HAP-1 (cell line): Measurements from ENCODE around the gene TTC28.

ENCODE experiments used
- DNase-seq, 2 experiments: peaks; one replicate each; pipeline ENCODE4 v3.0.0-alpha.2; 2016 to 2020; ENCODE audit warnings: low spot score in 2 of 2
- H3K27me3 ChIP-seq: fragments of 250-450 bp; sonication (Bioruptor Pico); 2 replicates; pipeline ENCODE4 v1.5.1; 2020; ENCODE audit warnings: low read depth, mild to moderate bottlenecking, moderate library complexity
- H3K36me3 ChIP-seq: fragments of 250-450 bp; sonication (Bioruptor Pico); replicated peaks from 2 replicates; pipeline ENCODE4 v1.5.1; 2020; ENCODE audit warnings: mild to moderate bottlenecking
- H3K4me1 ChIP-seq: fragments of 250-450 bp; sonication (Bioruptor Pico); 2 replicates; pipeline ENCODE4 v1.5.1; 2020; ENCODE audit warnings: mild to moderate bottlenecking
- H3K4me3 ChIP-seq: fragments of 250-450 bp; sonication (Bioruptor Pico); 2 replicates; pipeline ENCODE4 v1.5.1; 2020; ENCODE audit warnings: mild to moderate bottlenecking, moderate library complexity
- H3K9me3 ChIP-seq: fragments of 250-450 bp; sonication (Bioruptor Pico); 2 replicates; pipeline ENCODE4 v1.5.1; 2020; ENCODE audit warnings: mild to moderate bottlenecking, moderate library complexity
- in situ Hi-C: fragments of 300-500 bp; cut with MboI; formaldehyde crosslinking; loops from 3 replicates; pipeline ENCODE4 v1.14.3; 2020; ENCODE audit warnings: low sequenced_read_pairs, inconsistent platforms, mixed read lengths

TTC28 gene

GRCh38 chr22:28314959-28315358, 364.7 kb downstream of the TTC28 start:
- Histone ChIP-seq H3K36me3 (no peaks in the 10 kb centered on the region), H3K4me3 (no peak overlapping the region), H3K9me3 (no peaks in the 10 kb centered on the region), H3K4me1 (no peaks in the 10 kb centered on the region), H3K27me3 (no peaks in the 10 kb centered on the region)
- no peak for DNase-seq
- in situ Hi-C loops, result no loop called here

DNA sequence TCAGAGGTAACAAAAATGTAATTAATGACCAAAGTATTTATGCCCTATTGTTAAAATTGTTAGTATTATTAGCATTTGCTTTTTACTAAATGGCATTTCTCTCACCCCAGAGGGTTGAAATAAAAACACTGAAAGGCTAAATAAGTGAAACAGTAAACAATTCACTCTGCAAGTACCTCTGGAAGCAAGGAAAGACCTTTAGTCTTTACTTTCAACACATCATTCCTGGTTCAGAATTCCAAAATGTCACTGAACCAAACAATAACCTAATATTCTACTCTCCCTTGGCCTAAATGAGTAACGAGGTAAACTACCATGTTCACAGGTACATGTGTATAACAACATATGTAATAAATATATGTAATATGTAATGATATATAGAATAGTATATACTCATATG, 369.3 kb downstream of the TTC28 start:
- H3K4me1 ChIP-seq, result no peaks in the 10 kb centered on the region
- no peak overlapping the region for H3K4me3 ChIP-seq
- in situ Hi-C loops, result no loop called here
- no peaks in the 10 kb centered on the region for H3K27me3 ChIP-seq
- no peaks in the 10 kb centered on the region for H3K36me3 ChIP-seq
- no peak for DNase-seq
- H3K9me3 ChIP-seq, result no peaks in the 10 kb centered on the region

- no peaks in the 10 kb centered on the region for H3K27me3 ChIP-seq
- in situ Hi-C loops, result no loop called here
- DNase-seq, result no peak
- no peaks in the 10 kb centered on the region for H3K36me3 ChIP-seq
- no peak overlapping the region for H3K4me3 ChIP-seq
- H3K4me1 ChIP-seq, result no peaks in the 10 kb centered on the region
- H3K9me3 ChIP-seq, result no peaks in the 10 kb centered on the region
These were observed 379.9 kb downstream of the TTC28 start for GRCh38 chr22:28299753-28300152.

DNA sequence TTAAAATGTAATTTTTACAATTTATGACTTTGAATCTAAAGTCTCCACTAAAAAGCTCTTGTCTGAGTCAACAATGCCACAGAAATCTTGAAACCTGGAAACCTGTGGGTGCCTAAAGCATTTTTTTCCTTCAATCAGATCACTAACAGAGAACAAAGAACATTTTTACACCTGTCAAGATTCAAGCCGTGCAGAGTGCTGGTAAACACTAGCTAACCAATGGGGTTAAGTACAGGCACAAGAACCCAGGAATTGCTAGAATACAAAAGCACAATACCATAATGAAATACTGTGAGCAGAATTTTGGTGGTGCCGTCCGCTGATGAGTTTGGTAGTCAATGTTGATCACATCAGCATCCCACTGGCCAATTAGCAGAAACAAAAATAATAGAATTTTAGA, 380.3 kb downstream of the TTC28 start:
- Histone ChIP-seq H3K4me3 (no peak overlapping the region), H3K9me3 (no peaks in the 10 kb centered on the region), H3K36me3 (no peaks in the 10 kb centered on the region), H3K4me1 (no peaks in the 10 kb centered on the region), H3K27me3 (no peaks in the 10 kb centered on the region)
- no peak for DNase-seq
- in situ Hi-C loops, result no loop called here

- in situ Hi-C loops, result no loop called here
- Histone ChIP-seq H3K4me3 (no peak overlapping the region), H3K4me1 (no peaks in the 10 kb centered on the region), H3K27me3 (no peaks in the 10 kb centered on the region), H3K36me3 (no peaks in the 10 kb centered on the region), H3K9me3 (no peaks in the 10 kb centered on the region)
- no peak for DNase-seq
These were observed 382.1 kb downstream of the TTC28 start for GRCh38 chr22:28297504-28297903.

DNA sequence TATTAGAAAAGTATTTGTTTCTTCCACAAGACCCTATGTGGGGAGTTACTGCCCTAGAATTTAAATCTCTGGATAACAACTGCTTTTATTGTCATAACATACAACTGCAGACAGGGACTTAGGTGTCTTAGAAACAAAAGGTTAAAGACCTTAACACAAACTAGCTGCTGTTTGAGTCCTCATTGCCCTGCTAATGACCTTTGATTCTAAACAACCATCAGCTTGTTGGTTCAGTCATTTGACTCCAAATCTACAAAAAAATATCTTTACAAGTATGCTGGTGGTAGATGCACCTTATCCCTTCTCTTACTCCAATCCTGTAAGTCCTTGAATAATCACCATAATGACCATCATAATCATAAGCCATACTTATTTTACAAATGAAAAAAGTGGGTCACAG, 383.2 kb downstream of the TTC28 start:
- Histone ChIP-seq H3K9me3 (no peaks in the 10 kb centered on the region), H3K27me3 (no peaks in the 10 kb centered on the region), H3K4me3 (no peak overlapping the region), H3K4me1 (no peaks in the 10 kb centered on the region), H3K36me3 (no peaks in the 10 kb centered on the region)
- in situ Hi-C loops, result no loop called here
- no peak for DNase-seq

- H3K4me3 ChIP-seq, result no peak overlapping the region
- peak in 1 of 2 experiments; percentile 18 for DNase-seq
- H3K9me3 ChIP-seq, result no peaks in the 10 kb centered on the region
- in situ Hi-C loops, result no loop called here
- no peaks in the 10 kb centered on the region for H3K27me3 ChIP-seq
- no peaks in the 10 kb centered on the region for H3K36me3 ChIP-seq
- peaks cover 11% of the 10 kb centered on the region; the same call in 1 of the 2 replicates for H3K4me1 ChIP-seq
These were observed 396.5 kb downstream of the TTC28 start for GRCh38 chr22:28283068-28283654.

- H3K4me1 ChIP-seq, result peaks cover 11% of the 10 kb centered on the region; the same call in 1 of the 2 replicates
- H3K4me3 ChIP-seq, result no peak overlapping the region
- H3K36me3 ChIP-seq, result no peaks in the 10 kb centered on the region
- no peaks in the 10 kb centered on the region for H3K27me3 ChIP-seq
- peak; percentile 22 to 49 for DNase-seq
- no peaks in the 10 kb centered on the region for H3K9me3 ChIP-seq
- in situ Hi-C loops, result no loop called here
These were observed 397.1 kb downstream of the TTC28 start for GRCh38 chr22:28282405-28283067.

GRCh38 chr22:28279888-28280287, 399.8 kb downstream of the TTC28 start:
- peaks cover 11% of the 10 kb centered on the region; the same call in 1 of the 2 replicates for H3K4me1 ChIP-seq
- no peak overlapping the region for H3K4me3 ChIP-seq
- no peak for DNase-seq
- H3K9me3 ChIP-seq, result no peaks in the 10 kb centered on the region
- no peaks in the 10 kb centered on the region for H3K36me3 ChIP-seq
- in situ Hi-C loops, result no loop called here
- no peaks in the 10 kb centered on the region for H3K27me3 ChIP-seq

- Histone ChIP-seq H3K9me3 (no peaks in the 10 kb centered on the region), H3K27me3 (no peaks in the 10 kb centered on the region), H3K36me3 (no peaks in the 10 kb centered on the region), H3K4me1 (no peaks in the 10 kb centered on the region), H3K4me3 (no peak overlapping the region)
- DNase-seq, result no peak
- in situ Hi-C loops, result no loop called here
These were observed 410.4 kb downstream of the TTC28 start for GRCh38 chr22:28269277-28269676.

GRCh38 chr22:28268850-28269249, 410.8 kb downstream of the TTC28 start:
- Histone ChIP-seq H3K4me3 (no peak overlapping the region), H3K9me3 (no peaks in the 10 kb centered on the region), H3K36me3 (no peaks in the 10 kb centered on the region), H3K27me3 (no peaks in the 10 kb centered on the region), H3K4me1 (no peaks in the 10 kb centered on the region)
- no peak for DNase-seq
- in situ Hi-C loops, result no loop called here

- in situ Hi-C loops, result no loop called here
These were observed 411.5 kb downstream of the TTC28 start for GRCh38 chr22:28268171-28268570.

DNA sequence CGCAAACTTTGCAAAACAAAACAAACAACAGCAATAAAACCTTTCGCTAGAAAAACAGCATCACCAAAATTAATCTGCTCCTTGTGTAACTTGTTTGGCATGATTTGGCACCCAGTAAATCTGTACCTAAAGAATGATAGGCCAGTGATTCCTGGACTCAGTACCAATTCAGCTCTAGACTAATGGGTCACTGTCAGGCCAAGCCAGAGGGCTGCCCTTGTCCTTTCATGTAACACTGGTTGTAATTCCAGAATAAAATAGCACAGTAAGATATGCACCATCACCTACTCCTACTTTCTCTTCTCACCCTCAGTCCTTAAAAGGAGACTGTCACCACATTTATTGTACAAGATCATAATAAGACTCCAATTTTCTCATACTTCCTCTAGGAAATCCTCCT, 419.0 kb downstream of the TTC28 start:
- in situ Hi-C loops, result no loop called here
- Histone ChIP-seq H3K4me3 (no peak overlapping the region), H3K4me1 (peaks cover 15% of the 10 kb centered on the region), H3K36me3 (no peaks in the 10 kb centered on the region), H3K27me3 (no peaks in the 10 kb centered on the region), H3K9me3 (no peaks in the 10 kb centered on the region)
- DNase-seq, result no peak

More at GRCh38 chr22:28268171-28268570, 411.5 kb downstream of the TTC28 start:
- DNase-seq, result no peak
- H3K27me3 ChIP-seq, result no peaks in the 10 kb centered on the region
- H3K9me3 ChIP-seq, result no peaks in the 10 kb centered on the region
- no peaks in the 10 kb centered on the region for H3K36me3 ChIP-seq
- H3K4me3 ChIP-seq, result no peak overlapping the region
- H3K4me1 ChIP-seq, result no peaks in the 10 kb centered on the region

- Histone ChIP-seq H3K36me3 (no peaks in the 10 kb centered on the region), H3K9me3 (no peaks in the 10 kb centered on the region), H3K4me3 (no peak overlapping the region), H3K27me3 (no peaks in the 10 kb centered on the region), H3K4me1 (peaks cover 15% of the 10 kb centered on the region)
- DNase-seq, result no peak
- in situ Hi-C loops, result no loop called here
These were observed 419.8 kb downstream of the TTC28 start for GRCh38 chr22:28259774-28260312.
